AG04450 (cell line): ENCODE measurements around the gene ZFAND5. TPM values are rescaled to one million over a fixed set of nuclear protein-coding genes. Genes with fewer than 3 reads are reported as not detected.

Experiments used
- CTCF ChIA-PET: fragments of 300-600, 350-600 bp; formaldehyde crosslinking; extraction: SDS; loops from one replicate; lab custom pipeline; 2022; ENCODE audit warnings: antibody characterized with exemption, inconsistent platforms; lab: Charles Lee
- POLR2A ChIA-PET: fragments of 350-600 bp; formaldehyde crosslinking; extraction: SDS; loops from one replicate; lab custom pipeline; 2021; ENCODE audit warnings: antibody characterized with exemption, inconsistent platforms; lab: Yijun Ruan, JAX
- DNase-seq: peaks from one replicate; pipeline ENCODE4 v3.0.0-alpha.2; 2011; ENCODE audit warnings: low read depth, low spot score
- H3K27ac ChIP-seq: one replicate; pipeline ENCODE4 v1.5.1; 2012; ENCODE audit warnings: low read depth, low read length, control low read depth
- H3K27me3 ChIP-seq: one replicate; pipeline ENCODE4 v1.6.0; 2012; ENCODE audit warnings: low read length; ENCODE audit not compliant: control insufficient read depth, insufficient read depth
- H3K4me3 ChIP-seq: 2 replicates; pipeline ENCODE4 v1.5.1; 2011; ENCODE audit warnings: mild to moderate bottlenecking, low read depth, low read length, control low read depth
- H3K9me3 ChIP-seq: 2 replicates; pipeline ENCODE4 v1.5.1; 2012; ENCODE audit warnings: low read length; ENCODE audit not compliant: control insufficient read depth, insufficient read depth
- polyA plus RNA-seq: library from polyadenylated mRNA; depleted of rRNA; stranded (reverse); fragments of >200 nt; gene quantifications from 2 replicates; pipeline ENCODE4 v1.2.3, GENCODE V29; 2011
- TF ChIP-seq, protein P1 (sequence below): IDR thresholded peaks from 2 replicates; pipeline ENCODE4 v1.5.1; 2011; ENCODE audit warnings: low read depth, low read length, control low read depth, inconsistent platforms

The ZFAND5 gene
- polyA plus RNA-seq, 1 experiment = 195 TPM

DNA sequence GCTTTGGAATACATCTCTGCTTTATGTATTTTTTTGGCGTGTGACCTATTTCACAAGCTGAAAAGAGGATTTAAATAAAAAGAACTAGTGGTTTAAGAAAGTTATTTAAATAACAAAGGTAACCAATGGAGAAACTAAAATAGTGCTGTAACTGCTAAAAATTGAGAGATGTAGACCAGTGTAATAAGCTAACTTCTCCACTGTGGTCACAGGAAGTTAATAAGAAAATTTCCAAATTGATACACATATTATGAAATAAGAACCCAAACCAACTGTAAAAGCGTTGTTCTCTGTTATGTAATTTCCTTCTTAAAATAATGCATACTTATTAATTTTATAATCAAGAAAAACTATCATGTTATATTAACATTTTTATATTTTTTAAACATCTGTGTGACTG lies 29.1 kb upstream of the ZFAND5 start:
- ChIA-PET POLR2A (no interaction called here), CTCF (no interaction called here)
- no peak for DNase-seq
- no peak overlapping the region for H3K4me3 ChIP-seq
- H3K27me3 ChIP-seq = no peaks in the 10 kb centered on the region
- no peaks in the 10 kb centered on the region for H3K9me3 ChIP-seq
- TF ChIP-seq, protein P1, sequence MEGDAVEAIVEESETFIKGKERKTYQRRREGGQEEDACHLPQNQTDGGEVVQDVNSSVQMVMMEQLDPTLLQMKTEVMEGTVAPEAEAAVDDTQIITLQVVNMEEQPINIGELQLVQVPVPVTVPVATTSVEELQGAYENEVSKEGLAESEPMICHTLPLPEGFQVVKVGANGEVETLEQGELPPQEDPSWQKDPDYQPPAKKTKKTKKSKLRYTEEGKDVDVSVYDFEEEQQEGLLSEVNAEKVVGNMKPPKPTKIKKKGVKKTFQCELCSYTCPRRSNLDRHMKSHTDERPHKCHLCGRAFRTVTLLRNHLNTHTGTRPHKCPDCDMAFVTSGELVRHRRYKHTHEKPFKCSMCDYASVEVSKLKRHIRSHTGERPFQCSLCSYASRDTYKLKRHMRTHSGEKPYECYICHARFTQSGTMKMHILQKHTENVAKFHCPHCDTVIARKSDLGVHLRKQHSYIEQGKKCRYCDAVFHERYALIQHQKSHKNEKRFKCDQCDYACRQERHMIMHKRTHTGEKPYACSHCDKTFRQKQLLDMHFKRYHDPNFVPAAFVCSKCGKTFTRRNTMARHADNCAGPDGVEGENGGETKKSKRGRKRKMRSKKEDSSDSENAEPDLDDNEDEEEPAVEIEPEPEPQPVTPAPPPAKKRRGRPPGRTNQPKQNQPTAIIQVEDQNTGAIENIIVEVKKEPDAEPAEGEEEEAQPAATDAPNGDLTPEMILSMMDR = no peak
- H3K27ac ChIP-seq = no peak overlapping the region

DNA sequence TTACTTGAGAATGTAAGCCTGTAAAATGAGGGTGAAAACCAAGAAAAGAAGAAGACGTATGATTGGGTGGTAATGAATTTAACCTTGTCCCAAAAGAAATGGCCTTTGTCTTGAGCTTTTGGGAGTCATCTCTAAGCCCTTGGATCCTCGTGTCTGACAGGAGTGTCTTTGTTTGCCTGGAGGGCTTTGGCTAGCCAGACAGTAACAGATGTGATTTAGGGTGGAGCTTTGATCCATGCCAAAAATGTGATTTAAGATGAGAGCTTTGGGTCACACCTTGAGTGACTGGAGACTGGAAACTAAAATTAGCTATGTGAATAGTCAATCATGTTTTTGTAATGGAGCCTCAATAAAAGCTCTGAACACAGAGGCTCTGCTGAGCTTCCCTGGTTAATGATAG lies 25.9 kb upstream of the ZFAND5 start:
- Histone ChIP-seq H3K4me3 (no peak overlapping the region), H3K27me3 (no peaks in the 10 kb centered on the region), H3K9me3 (no peaks in the 10 kb centered on the region), H3K27ac (no peak overlapping the region)
- TF ChIP-seq, protein P1 = no peak
- CTCF ChIA-PET = no interaction called here
- POLR2A ChIA-PET = no interaction called here
- no peak for DNase-seq

GRCh38 chr9:72386186-72386585 lies 21.2 kb upstream of the ZFAND5 start:
- TF ChIP-seq, protein P1 = no peak
- POLR2A ChIA-PET = no interaction called here
- Histone ChIP-seq H3K27ac (no peak overlapping the region), H3K27me3 (no peaks in the 10 kb centered on the region), H3K4me3 (no peak overlapping the region), H3K9me3 (no peaks in the 10 kb centered on the region)
- CTCF ChIA-PET = interaction anchor here (0.5 kb wide), 1 partner anchor 1750 kb away, joined by 3 read pairs; no protein-coding TSS in a partner anchor
- DNase-seq = no peak

GRCh38 chr9:72384710-72385485 lies 19.9 kb upstream of the ZFAND5 start:
- POLR2A ChIA-PET = interaction anchor here (0.6 to 2.2 kb wide), 7 partner anchors 10 to 201 kb away, joined by 3 to 32 read pairs (median 6); partner anchors contain the start of gene ZFAND5
- Histone ChIP-seq H3K9me3 (no peaks in the 10 kb centered on the region), H3K4me3 (no peak overlapping the region), H3K27ac (no peak overlapping the region), H3K27me3 (no peaks in the 10 kb centered on the region)
- TF ChIP-seq, protein P1 = no peak
- no peak for DNase-seq
- CTCF ChIA-PET = interaction anchor here (0.9 kb wide), 1 partner anchor 13 kb away, joined by 3 read pairs; no protein-coding TSS in a partner anchor
